Right atrium auricular region (tissue), 2 donors: ENCODE results near the gene CEP128. TPM values are rescaled to one million over a fixed set of nuclear protein-coding genes. Genes with fewer than 3 reads are reported as not detected.

Experiments
- DNase-seq: peaks from one replicate; pipeline ENCODE4 v3.0.0-alpha.2; 2019; ENCODE audit warnings: low spot score
- H3K27ac ChIP-seq, 2 donors: fragments of 200-600 bp; sonication (generic); 1 replicate in 1 of 2; 2 replicates in 1 of 2; pipeline ENCODE4 v1.5.1; 2016 to 2019
- H3K27me3 ChIP-seq, 2 donors: fragments of 200-600 bp; sonication (generic); one replicate each; pipeline versions ENCODE4 v1.5.1 to v1.6.0; 2017 to 2019
- H3K36me3 ChIP-seq: fragments of 200-600 bp; sonication (generic); one replicate; pipeline ENCODE4 v1.5.1; 2016
- H3K4me1 ChIP-seq, 2 donors: fragments of 200-600 bp; sonication (generic); one replicate each; pipeline versions ENCODE4 v1.5.1 to v1.6.0; 2017 to 2019
- H3K4me3 ChIP-seq, 2 donors: fragments of 200-600 bp; sonication (generic); 1 replicate in 1 of 2; 2 replicates in 1 of 2; pipeline ENCODE4 v1.5.1; 2017 to 2019; ENCODE audit warnings: mild to moderate bottlenecking in 1 of 2, moderate library complexity in 1 of 2
- H3K9me3 ChIP-seq, 2 donors: fragments of 200-600 bp; sonication (generic); one replicate each; pipeline ENCODE4 v1.5.1; 2019
- total RNA-seq, 2 donors: library from RNA; depleted of rRNA; stranded (reverse); fragments of >200 nt; gene quantifications; one replicate each; pipeline ENCODE4 v1.1.0, GENCODE V29; 2016
- TF ChIP-seq, protein P1 (sequence below), 2 donors: fragments of 200-600 bp; sonication (generic); IDR thresholded peaks; one replicate each; pipeline ENCODE4 v1.5.1; 2019; ENCODE audit warnings: antibody characterized with exemption in 2 of 2

Gene CEP128
- total RNA-seq, 2 donors from 2014 or later = 1.3 to 2.7 TPM

- no peak overlapping the region for H3K4me3 ChIP-seq
- TF ChIP-seq, protein P1, sequence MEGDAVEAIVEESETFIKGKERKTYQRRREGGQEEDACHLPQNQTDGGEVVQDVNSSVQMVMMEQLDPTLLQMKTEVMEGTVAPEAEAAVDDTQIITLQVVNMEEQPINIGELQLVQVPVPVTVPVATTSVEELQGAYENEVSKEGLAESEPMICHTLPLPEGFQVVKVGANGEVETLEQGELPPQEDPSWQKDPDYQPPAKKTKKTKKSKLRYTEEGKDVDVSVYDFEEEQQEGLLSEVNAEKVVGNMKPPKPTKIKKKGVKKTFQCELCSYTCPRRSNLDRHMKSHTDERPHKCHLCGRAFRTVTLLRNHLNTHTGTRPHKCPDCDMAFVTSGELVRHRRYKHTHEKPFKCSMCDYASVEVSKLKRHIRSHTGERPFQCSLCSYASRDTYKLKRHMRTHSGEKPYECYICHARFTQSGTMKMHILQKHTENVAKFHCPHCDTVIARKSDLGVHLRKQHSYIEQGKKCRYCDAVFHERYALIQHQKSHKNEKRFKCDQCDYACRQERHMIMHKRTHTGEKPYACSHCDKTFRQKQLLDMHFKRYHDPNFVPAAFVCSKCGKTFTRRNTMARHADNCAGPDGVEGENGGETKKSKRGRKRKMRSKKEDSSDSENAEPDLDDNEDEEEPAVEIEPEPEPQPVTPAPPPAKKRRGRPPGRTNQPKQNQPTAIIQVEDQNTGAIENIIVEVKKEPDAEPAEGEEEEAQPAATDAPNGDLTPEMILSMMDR (IDR thresholded peaks at IDR 0.05) = no peak
- DNase-seq = no peak
These were observed 161.0 kb downstream of the CEP128 start for GRCh38 chr14:80780500-80780899.

DNA sequence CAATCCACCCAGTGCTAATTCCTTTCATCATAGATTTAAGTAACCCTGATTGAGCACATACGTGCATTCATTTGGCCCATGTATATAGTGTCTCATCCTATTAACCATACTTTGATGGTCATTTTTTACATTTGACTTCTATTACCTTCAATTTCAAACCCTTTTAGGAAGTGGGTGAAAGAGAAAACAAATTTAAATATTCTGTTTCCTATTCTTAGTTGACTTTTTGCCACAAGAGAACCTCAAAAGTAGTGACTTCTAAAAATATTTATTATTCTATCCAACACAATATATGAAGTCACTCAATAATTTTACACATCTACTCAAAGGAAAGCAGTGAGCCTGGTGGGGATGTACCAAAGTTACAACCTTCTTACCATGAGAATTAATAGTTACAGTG lies 164.9 kb downstream of the CEP128 start:
- Histone ChIP-seq H3K4me1 (no peaks in the 10 kb centered on the region), H3K36me3 (no peaks in the 10 kb centered on the region), H3K4me3 (no peak overlapping the region), H3K27me3 (no peaks in the 10 kb centered on the region), H3K27ac (no peak overlapping the region), H3K9me3 (no peaks in the 10 kb centered on the region)
- DNase-seq = no peak
- TF ChIP-seq, protein P1 (IDR thresholded peaks at IDR 0.05) = no peak

More at GRCh38 chr14:80780500-80780899, 161.0 kb downstream of the CEP128 start:
- no peaks in the 10 kb centered on the region for H3K4me1 ChIP-seq
- H3K27me3 ChIP-seq = no peaks in the 10 kb centered on the region
- no peak overlapping the region for H3K27ac ChIP-seq
- H3K36me3 ChIP-seq = no peaks in the 10 kb centered on the region
- no peaks in the 10 kb centered on the region for H3K9me3 ChIP-seq

- Histone ChIP-seq H3K9me3 (no peaks in the 10 kb centered on the region), H3K36me3 (no peaks in the 10 kb centered on the region), H3K27ac (no peak overlapping the region), H3K4me1 (no peaks in the 10 kb centered on the region), H3K4me3 (no peak overlapping the region), H3K27me3 (no peaks in the 10 kb centered on the region)
- TF ChIP-seq, protein P1 (IDR thresholded peaks at IDR 0.05) = no peak
- no peak for DNase-seq
These were observed 165.4 kb downstream of the CEP128 start for GRCh38 chr14:80776186-80776585.

- TF ChIP-seq, protein P1 (IDR thresholded peaks at IDR 0.05) = no peak
- H3K27me3 ChIP-seq = no peaks in the 10 kb centered on the region
- H3K36me3 ChIP-seq = no peaks in the 10 kb centered on the region
- no peaks in the 10 kb centered on the region for H3K9me3 ChIP-seq
- no peak for DNase-seq
- no peak overlapping the region for H3K4me3 ChIP-seq
- no peak overlapping the region for H3K27ac ChIP-seq
- H3K4me1 ChIP-seq = no peaks in the 10 kb centered on the region
These were observed 169.0 kb downstream of the CEP128 start for GRCh38 chr14:80772504-80772903.

DNA sequence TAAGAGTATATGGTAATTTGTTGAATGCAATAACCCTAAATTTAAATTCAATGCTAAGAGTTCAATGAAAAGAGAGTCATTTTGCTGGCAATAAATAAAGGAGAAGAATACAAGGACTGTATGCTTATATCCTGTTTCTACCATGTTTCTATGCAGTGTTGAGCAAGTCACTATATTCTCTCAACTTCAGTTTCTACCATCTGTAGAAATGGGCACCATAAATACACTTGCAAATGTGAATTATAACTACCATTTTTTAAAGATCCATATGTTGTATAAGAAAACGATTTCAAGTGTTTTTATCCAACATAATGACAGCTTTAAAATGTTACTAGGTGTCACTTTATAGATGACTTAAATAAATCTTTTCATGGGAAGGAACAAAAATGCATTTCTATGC lies 170.3 kb downstream of the CEP128 start:
- no peaks in the 10 kb centered on the region for H3K9me3 ChIP-seq

More for the DNA sequence above, 170.3 kb downstream of the CEP128 start:
- Histone ChIP-seq H3K27me3 (no peaks in the 10 kb centered on the region), H3K27ac (no peak overlapping the region), H3K36me3 (no peaks in the 10 kb centered on the region), H3K4me3 (no peak overlapping the region), H3K4me1 (no peaks in the 10 kb centered on the region)
- TF ChIP-seq, protein P1 (IDR thresholded peaks at IDR 0.05) = no peak
- DNase-seq = no peak
